ENCODE measurements around the gene FBLN1.

GRCh38 chr22:45629469-45630089 is 126.9 kb downstream of the FBLN1 start:
- TF ChIP-seq CTCF (IDR thresholded peaks at IDR 0.05; ENCODE audit: insufficient read depth, low read length, poor library complexity, severe bottlenecking) (no peak), EZH2phosphoT487 (conservative IDR thresholded peaks at IDR 0.05; ENCODE audit: low read length) (no peak)
